CD8-positive, alpha-beta memory T cell (primary cell): ENCODE measurements around the gene BCAR3. TPM values are rescaled to one million over a fixed set of nuclear protein-coding genes. Genes with fewer than 3 reads are reported as not detected.
"Not testable (repeated sequence)": the region's sequence is repeated elsewhere in the genome, so short reads cannot be mapped to it uniquely, and the experiment has no call there.

Experiments
- CTCF ChIA-PET: fragments of 350-600 bp; sonication (Branson Sonifier 250); formaldehyde crosslinking; loops from one replicate; lab custom pipeline; 2021; ENCODE audit warnings: antibody characterized with exemption; lab: Charles Lee
- POLR2A ChIA-PET: fragments of 350-600 bp; sonication (Branson Sonifier 250); formaldehyde crosslinking; loops from one replicate; lab custom pipeline; 2021; ENCODE audit warnings: antibody characterized with exemption; lab: Charles Lee
- DNase-seq, 5 donors: peaks; one replicate each; pipeline versions ENCODE4 v3.0.0 to v3.0.0-alpha.2; 2020 to 2022; ENCODE audit warnings: mixed read lengths in 1 of 5
- H3K27ac ChIP-seq: one replicate; pipeline ENCODE4 v1.7.0; 2013; ENCODE audit warnings: low read depth, mild to moderate bottlenecking, low read length, moderate library complexity
- H3K27me3 ChIP-seq: 2 replicates; pipeline ENCODE4 v1.7.0; 2013; ENCODE audit warnings: low read length, mild to moderate bottlenecking; ENCODE audit not compliant: insufficient read depth, poor library complexity, severe bottlenecking
- H3K36me3 ChIP-seq: 2 replicates; pipeline ENCODE4 v1.7.0; 2013; ENCODE audit warnings: mild to moderate bottlenecking, low read length, moderate library complexity; ENCODE audit not compliant: insufficient read depth
- H3K4me1 ChIP-seq: 2 replicates; pipeline ENCODE4 v1.7.0; 2013; ENCODE audit warnings: mild to moderate bottlenecking, low read length, moderate library complexity; ENCODE audit not compliant: insufficient read depth
- H3K4me3 ChIP-seq: 2 replicates; pipeline ENCODE4 v1.7.0; 2013; ENCODE audit warnings: mild to moderate bottlenecking, low read length
- H3K9me3 ChIP-seq: 2 replicates; pipeline ENCODE4 v1.7.0; 2013; ENCODE audit warnings: mild to moderate bottlenecking, low read length
- H3K27ac Mint-ChIP-seq, 8 donors: one replicate each; pipeline ENCODE4 v1.8.0; 2020 to 2021; ENCODE audit warnings: mixed read lengths in 8 of 8, mild to moderate bottlenecking in 6 of 8, inconsistent platforms in 3 of 8, moderate library complexity in 3 of 8
- H3K27me3 Mint-ChIP-seq, 2 donors: one replicate each; pipeline ENCODE4 v1.8.0; 2020 to 2021; ENCODE audit warnings: mixed read lengths in 2 of 2, mild to moderate bottlenecking in 1 of 2, moderate library complexity in 1 of 2
- H3K36me3 Mint-ChIP-seq, 3 donors: one replicate each; pipeline ENCODE4 v1.8.0; 2020 to 2021; ENCODE audit warnings: mixed read lengths in 3 of 3, inconsistent platforms in 1 of 3, mild to moderate bottlenecking in 1 of 3
- H3K4me1 Mint-ChIP-seq, 3 donors: one replicate each; pipeline ENCODE4 v1.8.0; 2020 to 2021; ENCODE audit warnings: mixed read lengths in 3 of 3, inconsistent platforms in 1 of 3, mild to moderate bottlenecking in 1 of 3
- H3K4me3 Mint-ChIP-seq, 7 donors: one replicate each; pipeline ENCODE4 v1.8.0; 2020 to 2021; ENCODE audit warnings: mixed read lengths in 7 of 7, mild to moderate bottlenecking in 6 of 7, moderate library complexity in 4 of 7, inconsistent platforms in 2 of 7
- H3K9me3 Mint-ChIP-seq, 5 donors: one replicate each; pipeline ENCODE4 v1.8.0; 2020 to 2022; ENCODE audit warnings: mixed read lengths in 5 of 5, mild to moderate bottlenecking in 3 of 5, moderate library complexity in 2 of 5, inconsistent platforms in 1 of 5
- polyA plus RNA-seq: library from polyadenylated mRNA; unstranded; fragments of 300-500 nt; fragmentation: Illumina TruSeq; gene quantifications from one replicate; pipeline ENCODE4 v1.2.3, GENCODE V29; 2021
- total RNA-seq, 2 experiments: library from RNA; stranded (reverse); gene quantifications; one replicate each; pipeline ENCODE4 v1.2.3, GENCODE V29; 2021

Gene BCAR3
- total and polyA plus RNA-seq, 3 experiments from 2014 or later, result 0.32 to 0.77 (median 0.62) TPM

- Mint-ChIP-seq H3K4me1 (peaks cover 4 to 6% (median 5%) of the 10 kb centered on the region in 3 donors), H3K9me3 (no peaks in the 10 kb centered on the region), H3K27ac (no peak overlapping the region), H3K4me3 (no peak overlapping the region), H3K27me3 (peaks cover 20 to 41% of the 10 kb centered on the region in 2 donors), H3K36me3 (no peaks in the 10 kb centered on the region)
- H3K4me1 ChIP-seq, result no peaks in the 10 kb centered on the region
- H3K9me3 ChIP-seq, result no peaks in the 10 kb centered on the region
- H3K27me3 ChIP-seq, result peaks cover 5% of the 10 kb centered on the region
- ChIA-PET POLR2A (no interaction called here), CTCF (interaction anchor here (1.0 kb wide), 1 partner anchor 169 kb away, joined by 3 read pairs; no protein-coding TSS in a partner anchor)
- no peak overlapping the region for H3K4me3 ChIP-seq
- no peak overlapping the region for H3K27ac ChIP-seq
- H3K36me3 ChIP-seq, result no peaks in the 10 kb centered on the region
- DNase-seq, result no peak
These were observed 5.7 kb downstream of the BCAR3 start for GRCh38 chr1:93675931-93676330.

DNA sequence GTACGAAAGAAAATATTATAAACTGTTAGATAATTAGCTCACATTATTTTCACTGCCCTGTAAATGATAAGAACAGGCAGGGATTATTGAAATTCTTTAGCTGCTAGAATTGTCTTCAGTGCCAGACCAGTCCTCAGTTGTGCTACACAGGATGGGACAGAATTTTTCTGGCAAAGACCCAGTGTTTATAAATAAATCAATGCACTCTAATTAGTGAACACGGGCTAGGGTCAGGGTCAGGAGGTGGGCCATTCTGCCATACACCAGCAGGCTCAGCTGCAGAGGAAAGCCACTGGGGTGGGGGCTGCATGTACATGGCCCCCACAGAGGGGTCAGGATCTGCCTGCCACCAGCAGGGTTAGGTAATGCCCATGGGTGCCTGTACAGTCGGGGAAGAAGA lies 6.4 kb downstream of the BCAR3 start:
- Mint-ChIP-seq H3K4me3 (no peak overlapping the region), H3K27me3 (peaks cover 14 to 34% of the 10 kb centered on the region in 2 donors), H3K4me1 (no peaks in the 10 kb centered on the region), H3K27ac (peak overlapping the region in 1 of 8 donors; percentile 4), H3K9me3 (no peaks in the 10 kb centered on the region), H3K36me3 (no peaks in the 10 kb centered on the region)
- POLR2A ChIA-PET, result no interaction called here
- no peaks in the 10 kb centered on the region for H3K9me3 ChIP-seq
- DNase-seq, result no peak
- H3K4me3 ChIP-seq, result no peak overlapping the region
- no peak overlapping the region for H3K27ac ChIP-seq
- H3K4me1 ChIP-seq, result no peaks in the 10 kb centered on the region
- peaks cover 1% of the 10 kb centered on the region for H3K27me3 ChIP-seq
- CTCF ChIA-PET, result interaction anchor here (1.0 kb wide), 1 partner anchor 169 kb away, joined by 3 read pairs; no protein-coding TSS in a partner anchor
- no peaks in the 10 kb centered on the region for H3K36me3 ChIP-seq

GRCh38 chr1:93674071-93674470 lies 7.6 kb downstream of the BCAR3 start:
- H3K36me3 Mint-ChIP-seq, H3K4me3 Mint-ChIP-seq, H3K27me3 ChIP-seq, H3K9me3 Mint-ChIP-seq, DNase-seq, H3K4me1 Mint-ChIP-seq, H3K9me3 ChIP-seq, H3K27ac ChIP-seq, H3K4me3 ChIP-seq, H3K27ac Mint-ChIP-seq, CTCF ChIA-PET, H3K4me1 ChIP-seq, POLR2A ChIA-PET, H3K36me3 ChIP-seq: not testable (repeated sequence)
- H3K27me3 Mint-ChIP-seq, result peaks cover 8 to 24% of the 10 kb centered on the region in 2 donors

DNA sequence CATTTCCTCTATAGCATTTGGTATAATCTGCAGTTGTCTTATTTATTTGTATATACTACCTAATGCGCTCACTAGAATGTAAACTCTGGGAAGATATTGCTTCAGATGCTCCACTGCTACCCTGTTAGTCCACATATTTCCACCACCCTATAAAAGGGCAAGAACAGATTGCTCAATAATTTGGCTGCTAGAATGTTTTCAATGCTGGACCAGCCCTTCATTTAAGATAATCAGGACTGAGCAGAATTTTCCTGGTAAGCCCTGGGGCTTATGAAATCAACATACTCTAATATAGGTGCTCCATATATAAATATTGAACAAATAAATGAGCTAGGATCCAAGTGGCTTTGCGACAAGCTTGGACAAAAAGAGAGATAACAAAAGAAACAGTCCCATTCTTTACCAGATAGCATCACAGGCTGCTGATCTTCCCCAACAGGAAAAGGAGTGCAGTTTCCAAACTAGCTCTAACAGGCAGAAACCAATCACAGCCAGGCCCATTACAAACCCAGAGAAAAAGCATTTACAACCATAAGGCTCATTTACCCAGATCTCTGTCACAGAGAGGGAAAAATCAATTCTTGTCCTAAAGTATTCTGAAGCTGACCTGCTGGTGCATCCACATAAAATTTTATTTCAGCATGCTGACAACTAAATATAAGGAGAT lies 8.3 kb downstream of the BCAR3 start:
- Histone ChIP-seq H3K4me3 (no peak overlapping the region), H3K4me1 (no peaks in the 10 kb centered on the region), H3K9me3 (no peaks in the 10 kb centered on the region), H3K27ac (no peak overlapping the region), H3K27me3 (no peaks in the 10 kb centered on the region), H3K36me3 (no peaks in the 10 kb centered on the region)
- no peak overlapping the region for H3K27ac Mint-ChIP-seq
- H3K27me3 Mint-ChIP-seq, result peaks cover 8 to 20% of the 10 kb centered on the region in 2 donors
- H3K36me3 Mint-ChIP-seq, result no peaks in the 10 kb centered on the region
- ChIA-PET CTCF (no interaction called here), POLR2A (no interaction called here)
- no peak for DNase-seq
- no peak overlapping the region for H3K4me3 Mint-ChIP-seq
- no peaks in the 10 kb centered on the region for H3K9me3 Mint-ChIP-seq
- no peaks in the 10 kb centered on the region for H3K4me1 Mint-ChIP-seq

GRCh38 chr1:93672477-93673162 lies 9.0 kb downstream of the BCAR3 start:
- Histone ChIP-seq H3K4me3 (no peak overlapping the region), H3K27me3 (no peaks in the 10 kb centered on the region), H3K9me3 (no peaks in the 10 kb centered on the region), H3K27ac (no peak overlapping the region), H3K36me3 (no peaks in the 10 kb centered on the region), H3K4me1 (no peaks in the 10 kb centered on the region)
- Mint-ChIP-seq H3K4me1 (no peaks in the 10 kb centered on the region), H3K27me3 (peaks cover 8 to 16% of the 10 kb centered on the region in 2 donors), H3K9me3 (no peaks in the 10 kb centered on the region), H3K27ac (peak overlapping the region in 1 of 8 donors; percentile 24), H3K4me3 (no peak overlapping the region), H3K36me3 (no peaks in the 10 kb centered on the region)
- POLR2A ChIA-PET, result no interaction called here
- DNase-seq, result no peak
- CTCF ChIA-PET, result no interaction called here

- no peaks in the 10 kb centered on the region for H3K9me3 ChIP-seq
- POLR2A ChIA-PET, result no interaction called here
- no peak overlapping the region for H3K4me3 ChIP-seq
- no peaks in the 10 kb centered on the region for H3K4me1 ChIP-seq
- Mint-ChIP-seq H3K27ac (no peak overlapping the region), H3K4me3 (no peak overlapping the region), H3K36me3 (no peaks in the 10 kb centered on the region), H3K4me1 (no peaks in the 10 kb centered on the region), H3K27me3 (peaks cover 4 to 10% of the 10 kb centered on the region in 2 donors), H3K9me3 (no peaks in the 10 kb centered on the region)
- no peak for DNase-seq
- H3K27ac ChIP-seq, result no peak overlapping the region
- CTCF ChIA-PET, result no interaction called here
- H3K36me3 ChIP-seq, result no peaks in the 10 kb centered on the region
- no peaks in the 10 kb centered on the region for H3K27me3 ChIP-seq
These were observed 9.6 kb downstream of the BCAR3 start for GRCh38 chr1:93672069-93672468.

DNA sequence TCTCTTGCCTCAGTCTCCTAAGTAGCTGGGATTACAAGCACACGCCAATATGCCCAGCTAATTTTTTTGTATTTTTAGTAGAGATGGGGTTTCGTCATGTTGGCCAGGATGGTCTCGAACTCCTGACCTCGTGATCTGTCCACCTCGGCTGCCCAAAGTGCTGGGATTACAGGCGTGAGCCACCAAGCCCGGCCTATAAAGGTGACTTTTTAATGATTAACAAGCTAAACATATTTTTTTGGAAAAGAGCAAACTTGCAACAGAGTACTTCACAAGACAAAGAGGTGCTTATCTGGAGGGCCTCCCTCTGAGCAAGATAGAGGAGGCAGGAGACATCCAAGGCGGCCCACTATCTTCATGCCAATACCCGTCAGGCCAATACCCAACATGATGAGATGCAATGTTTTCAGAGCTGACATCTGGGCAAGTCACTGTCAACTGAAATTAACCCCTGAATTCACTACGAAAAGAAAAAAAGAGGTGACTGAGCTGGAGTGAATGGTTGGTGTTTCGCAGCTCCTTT lies 10.5 kb downstream of the BCAR3 start:
- Mint-ChIP-seq H3K27ac (peak overlapping the region in 1 of 8 donors; percentile 7), H3K9me3 (no peaks in the 10 kb centered on the region), H3K27me3 (peaks cover 1 to 8% of the 10 kb centered on the region in 2 donors), H3K4me3 (no peak overlapping the region), H3K36me3 (no peaks in the 10 kb centered on the region), H3K4me1 (no peaks in the 10 kb centered on the region)
- DNase-seq, result no peak
- no peaks in the 10 kb centered on the region for H3K4me1 ChIP-seq
- no peak overlapping the region for H3K27ac ChIP-seq
- no peaks in the 10 kb centered on the region for H3K9me3 ChIP-seq
- H3K4me3 ChIP-seq, result no peak overlapping the region
- no peaks in the 10 kb centered on the region for H3K36me3 ChIP-seq
- POLR2A ChIA-PET, result no interaction called here
- CTCF ChIA-PET, result interaction anchor here (0.8 kb wide), 1 partner anchor 31 kb away, joined by 4 read pairs; no protein-coding TSS in a partner anchor
- H3K27me3 ChIP-seq, result no peaks in the 10 kb centered on the region

DNA sequence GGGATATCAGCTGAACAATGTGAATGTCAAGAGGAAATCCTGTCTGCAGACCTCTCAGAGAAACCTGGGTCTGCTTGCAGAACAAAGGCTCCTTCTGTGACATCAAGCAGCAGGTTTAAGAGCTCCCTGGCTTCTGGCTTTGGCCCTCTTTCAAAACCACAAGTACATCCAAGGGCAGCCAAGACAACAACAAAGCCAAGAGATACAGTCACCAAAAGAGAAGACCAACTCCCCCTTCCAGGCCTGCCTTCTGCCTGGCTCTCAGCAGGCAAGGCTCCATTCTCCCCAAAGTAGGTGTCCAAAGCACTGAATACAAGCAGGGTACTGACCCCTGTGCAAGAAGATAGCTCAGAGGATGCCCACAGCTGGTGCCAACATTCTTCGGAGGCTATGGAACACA lies 11.5 kb downstream of the BCAR3 start:
- no peak overlapping the region for H3K27ac ChIP-seq
- peaks cover 5% of the 10 kb centered on the region in 2 donors for H3K27me3 Mint-ChIP-seq
- H3K36me3 ChIP-seq, result no peaks in the 10 kb centered on the region
- no peaks in the 10 kb centered on the region for H3K9me3 ChIP-seq
- no peak overlapping the region for H3K4me3 ChIP-seq
- H3K4me1 ChIP-seq, result no peaks in the 10 kb centered on the region
- H3K36me3 Mint-ChIP-seq, result no peaks in the 10 kb centered on the region
- H3K4me3 Mint-ChIP-seq, result no peak overlapping the region
- CTCF ChIA-PET, result interaction anchor here (0.8 kb wide), 1 partner anchor 32 kb away, joined by 4 read pairs; no protein-coding TSS in a partner anchor
- H3K9me3 Mint-ChIP-seq, result no peaks in the 10 kb centered on the region
- no peaks in the 10 kb centered on the region for H3K27me3 ChIP-seq
- POLR2A ChIA-PET, result no interaction called here
- no peaks in the 10 kb centered on the region for H3K4me1 Mint-ChIP-seq
- DNase-seq, result no peak
- H3K27ac Mint-ChIP-seq, result no peak overlapping the region
